Activated CD8-positive, alpha-beta T cell treated with anti-CD3 and anti-CD28 coated beads, Interleukin-2, amount 10 ng/mL, durations not matched to agents 7 days and 5 days (primary cell): Measurements from ENCODE around the gene NCOR1. TPM values are rescaled to one million over a fixed set of nuclear protein-coding genes. Genes with fewer than 3 reads are reported as not detected.

ENCODE experiments used
- ATAC-seq: fragments of 150-1000 bp; cut with Tn5 transposase; one replicate; pipeline ENCODE4 v1.10.0; 2021; ENCODE audit warnings: moderate library complexity
- CTCF ChIA-PET: fragments of 350-600 bp; sonication (Branson Sonifier 250); formaldehyde crosslinking; loops from one replicate; lab custom pipeline; 2021; ENCODE audit warnings: antibody characterized with exemption; lab: Charles Lee
- POLR2A ChIA-PET: fragments of 350-600 bp; sonication (Branson Sonifier 250); formaldehyde crosslinking; loops from one replicate; lab custom pipeline; 2021; ENCODE audit warnings: antibody characterized with exemption; lab: Charles Lee
- DNase-seq: peaks from one replicate; pipeline ENCODE4 v3.0.0-alpha.2; 2020
- H3K27ac Mint-ChIP-seq: one replicate; pipeline ENCODE4 v1.8.0; 2021; ENCODE audit warnings: mild to moderate bottlenecking, mixed read lengths
- H3K27me3 Mint-ChIP-seq: one replicate; pipeline ENCODE4 v1.8.0; 2021; ENCODE audit warnings: low read depth, mixed read lengths
- H3K36me3 Mint-ChIP-seq: one replicate; pipeline ENCODE4 v1.8.0; 2021; ENCODE audit warnings: low read depth, mixed read lengths
- H3K4me1 Mint-ChIP-seq: one replicate; pipeline ENCODE4 v1.8.0; 2021; ENCODE audit warnings: low read depth, mixed read lengths
- H3K4me3 Mint-ChIP-seq: one replicate; pipeline ENCODE4 v1.8.0; 2021; ENCODE audit warnings: mild to moderate bottlenecking, mixed read lengths
- H3K9me3 Mint-ChIP-seq: one replicate; pipeline ENCODE4 v1.8.0; 2022; ENCODE audit warnings: mixed read lengths; ENCODE audit not compliant: insufficient read depth
- total RNA-seq, 2 experiments: library from RNA; stranded (reverse); gene quantifications; one replicate each; pipeline ENCODE4 v1.2.3, GENCODE V29; 2021

NCOR1 gene
- total RNA-seq, 2 experiments from 2014 or later, result 160 to 161 TPM

- Mint-ChIP-seq H3K9me3 (no peaks in the 10 kb centered on the region), H3K27me3 (no peaks in the 10 kb centered on the region), H3K4me1 (no peaks in the 10 kb centered on the region), H3K4me3 (no peak overlapping the region), H3K27ac (no peak overlapping the region), H3K36me3 (peaks cover 37% of the 10 kb centered on the region)
- ATAC-seq, result no peak
- ChIA-PET CTCF (no interaction called here), POLR2A (no interaction called here)
- DNase-seq, result no peak
These were observed 106.9 kb downstream of the NCOR1 start for GRCh38 chr17:16108386-16108785.

- POLR2A ChIA-PET, result no interaction called here
- CTCF ChIA-PET, result no interaction called here
- no peaks in the 10 kb centered on the region for H3K9me3 Mint-ChIP-seq
- no peak for ATAC-seq
- no peak for DNase-seq
- H3K36me3 Mint-ChIP-seq, result peaks cover 37% of the 10 kb centered on the region
- H3K27ac Mint-ChIP-seq, result no peak overlapping the region
- no peaks in the 10 kb centered on the region for H3K27me3 Mint-ChIP-seq
- H3K4me1 Mint-ChIP-seq, result no peaks in the 10 kb centered on the region
- no peak overlapping the region for H3K4me3 Mint-ChIP-seq
These were observed 108.1 kb downstream of the NCOR1 start for GRCh38 chr17:16107165-16107770.

- ChIA-PET POLR2A (no interaction called here), CTCF (interaction anchor here (1.3 kb wide), 1 partner anchor 24 kb away, joined by 3 read pairs; no protein-coding TSS in a partner anchor)
- ATAC-seq (no peak), DNase-seq (no peak)
- no peaks in the 10 kb centered on the region for H3K27me3 Mint-ChIP-seq
- H3K4me1 Mint-ChIP-seq, result no peaks in the 10 kb centered on the region
- H3K9me3 Mint-ChIP-seq, result no peaks in the 10 kb centered on the region
- no peak overlapping the region for H3K4me3 Mint-ChIP-seq
- H3K27ac Mint-ChIP-seq, result no peak overlapping the region
- peaks cover 41% of the 10 kb centered on the region for H3K36me3 Mint-ChIP-seq
These were observed 109.0 kb downstream of the NCOR1 start for GRCh38 chr17:16106161-16106891.

- Mint-ChIP-seq H3K36me3 (peaks cover 47% of the 10 kb centered on the region), H3K27me3 (no peaks in the 10 kb centered on the region)
These were observed 111.1 kb downstream of the NCOR1 start for GRCh38 chr17:16104189-16104588.

GRCh38 chr17:16101440-16101839 is 113.9 kb downstream of the NCOR1 start:
- no peak overlapping the region for H3K27ac Mint-ChIP-seq
- H3K36me3 Mint-ChIP-seq, result peaks cover 49% of the 10 kb centered on the region
- H3K9me3 Mint-ChIP-seq, result no peaks in the 10 kb centered on the region
- CTCF ChIA-PET, result interaction anchor here (0.7 kb wide), 1 partner anchor 38 kb away, joined by 3 read pairs; no protein-coding TSS in a partner anchor
- H3K4me1 Mint-ChIP-seq, result no peaks in the 10 kb centered on the region
- DNase-seq (no peak), ATAC-seq (no peak)
- no peaks in the 10 kb centered on the region for H3K27me3 Mint-ChIP-seq
- POLR2A ChIA-PET, result no interaction called here
- H3K4me3 Mint-ChIP-seq, result no peak overlapping the region

More at GRCh38 chr17:16104189-16104588, 111.1 kb downstream of the NCOR1 start:
- Mint-ChIP-seq H3K4me3 (no peak overlapping the region), H3K4me1 (no peaks in the 10 kb centered on the region), H3K27ac (no peak overlapping the region), H3K9me3 (no peaks in the 10 kb centered on the region)
- ATAC-seq, result no peak
- CTCF ChIA-PET, result no interaction called here
- POLR2A ChIA-PET, result no interaction called here
- DNase-seq, result no peak

GRCh38 chr17:16100737-16101400 is 114.5 kb downstream of the NCOR1 start:
- no peak for ATAC-seq
- no peaks in the 10 kb centered on the region for H3K4me1 Mint-ChIP-seq
- H3K9me3 Mint-ChIP-seq, result no peaks in the 10 kb centered on the region
- H3K27ac Mint-ChIP-seq, result no peak overlapping the region
- H3K27me3 Mint-ChIP-seq, result no peaks in the 10 kb centered on the region
- peaks cover 52% of the 10 kb centered on the region for H3K36me3 Mint-ChIP-seq
- ChIA-PET POLR2A (no interaction called here), CTCF (interaction anchor here (0.7 kb wide), 1 partner anchor 38 kb away, joined by 3 read pairs; no protein-coding TSS in a partner anchor)
- no peak for DNase-seq
- H3K4me3 Mint-ChIP-seq, result no peak overlapping the region

- no peak overlapping the region for H3K4me3 Mint-ChIP-seq
- POLR2A ChIA-PET, result no interaction called here
- CTCF ChIA-PET, result no interaction called here
- DNase-seq (no peak), ATAC-seq (no peak)
- no peak overlapping the region for H3K27ac Mint-ChIP-seq
- no peaks in the 10 kb centered on the region for H3K9me3 Mint-ChIP-seq
- peaks cover 50% of the 10 kb centered on the region for H3K36me3 Mint-ChIP-seq
- H3K27me3 Mint-ChIP-seq, result no peaks in the 10 kb centered on the region
- no peaks in the 10 kb centered on the region for H3K4me1 Mint-ChIP-seq
These were observed 123.6 kb downstream of the NCOR1 start for GRCh38 chr17:16091773-16092172.

GRCh38 chr17:16086957-16087356 is 128.4 kb downstream of the NCOR1 start:
- ChIA-PET CTCF (no interaction called here), POLR2A (no interaction called here)
- Mint-ChIP-seq H3K4me1 (peaks cover 12% of the 10 kb centered on the region), H3K27ac (no peak overlapping the region), H3K9me3 (no peaks in the 10 kb centered on the region), H3K4me3 (no peak overlapping the region), H3K27me3 (no peaks in the 10 kb centered on the region), H3K36me3 (peaks cover 63% of the 10 kb centered on the region)
- DNase-seq (no peak), ATAC-seq (no peak)

- peak overlapping the region; percentile 11 for H3K27ac Mint-ChIP-seq
These were observed 130.2 kb downstream of the NCOR1 start for GRCh38 chr17:16085066-16085699.

GRCh38 chr17:16083223-16083622 is 132.1 kb downstream of the NCOR1 start:
- POLR2A ChIA-PET, result interaction anchor here (0.6 to 0.7 kb wide), 4 partner anchors 9 to 243 kb away, joined by 3 to 7 read pairs (median 6); no protein-coding TSS in a partner anchor
- ATAC-seq (no peak), DNase-seq (no peak)
- Mint-ChIP-seq H3K27ac (no peak overlapping the region), H3K27me3 (no peaks in the 10 kb centered on the region), H3K4me1 (peaks cover 12% of the 10 kb centered on the region), H3K4me3 (no peak overlapping the region), H3K36me3 (peaks cover 72% of the 10 kb centered on the region), H3K9me3 (no peaks in the 10 kb centered on the region)
- CTCF ChIA-PET, result no interaction called here

More at GRCh38 chr17:16085066-16085699, 130.2 kb downstream of the NCOR1 start:
- Mint-ChIP-seq H3K4me3 (no peak overlapping the region), H3K4me1 (peaks cover 12% of the 10 kb centered on the region), H3K36me3 (peaks cover 62% of the 10 kb centered on the region), H3K27me3 (no peaks in the 10 kb centered on the region), H3K9me3 (no peaks in the 10 kb centered on the region)
- CTCF ChIA-PET, result no interaction called here
- DNase-seq, result no peak
- ATAC-seq, result no peak
- POLR2A ChIA-PET, result no interaction called here

- peaks cover 77% of the 10 kb centered on the region for H3K36me3 Mint-ChIP-seq
- POLR2A ChIA-PET, result no interaction called here
- no peak overlapping the region for H3K27ac Mint-ChIP-seq
These were observed 133.7 kb downstream of the NCOR1 start for GRCh38 chr17:16081507-16082087.

More at GRCh38 chr17:16081507-16082087, 133.7 kb downstream of the NCOR1 start:
- Mint-ChIP-seq H3K4me3 (no peak overlapping the region), H3K4me1 (peaks cover 12% of the 10 kb centered on the region), H3K27me3 (no peaks in the 10 kb centered on the region), H3K9me3 (no peaks in the 10 kb centered on the region)
- no peak for ATAC-seq
- CTCF ChIA-PET, result interaction anchor here (0.6 to 1.5 kb wide), 3 partner anchors 12 to 124 kb away, joined by 3 to 4 read pairs (median 3); no protein-coding TSS in a partner anchor
- no peak for DNase-seq
